Dendritic cell treated with granulocyte-macrophage colony-stimulating factor and Interleukin-4, amounts not matched to agents 40 ng/mL and 50 ng/mL, for 4 days (primary cell): ENCODE results near the gene PRORP.
A peak's percentile ranks its signal among the peaks of the same experiment; 100 is the strongest.
"Not testable (repeated sequence)": the region's sequence is repeated elsewhere in the genome, so short reads cannot be mapped to it uniquely, and the experiment has no call there.

Experiments
- H3K27ac Mint-ChIP-seq: one replicate; pipeline ENCODE4 v1.8.0; 2022; ENCODE audit warnings: mild to moderate bottlenecking, mixed read lengths
- H3K27me3 Mint-ChIP-seq: one replicate; pipeline ENCODE4 v1.8.0; 2022; ENCODE audit warnings: mild to moderate bottlenecking, mixed read lengths
- H3K36me3 Mint-ChIP-seq: one replicate; pipeline ENCODE4 v1.8.0; 2022; ENCODE audit warnings: low read depth, mixed read lengths
- H3K4me1 Mint-ChIP-seq: one replicate; pipeline ENCODE4 v1.8.0; 2022; ENCODE audit warnings: low read depth, mixed read lengths
- H3K4me3 Mint-ChIP-seq: one replicate; pipeline ENCODE4 v1.8.0; 2022; ENCODE audit warnings: mild to moderate bottlenecking, moderate library complexity, mixed read lengths
- H3K9me3 Mint-ChIP-seq: one replicate; pipeline ENCODE4 v1.8.0; 2022; ENCODE audit warnings: mixed read lengths
- intact Hi-C: fragments of 100-400 bp; cut with micrococcal nuclease; formaldehyde crosslinking; loops from one replicate; pipeline ENCODE4 v1.15.0; 2022

The PRORP gene

DNA sequence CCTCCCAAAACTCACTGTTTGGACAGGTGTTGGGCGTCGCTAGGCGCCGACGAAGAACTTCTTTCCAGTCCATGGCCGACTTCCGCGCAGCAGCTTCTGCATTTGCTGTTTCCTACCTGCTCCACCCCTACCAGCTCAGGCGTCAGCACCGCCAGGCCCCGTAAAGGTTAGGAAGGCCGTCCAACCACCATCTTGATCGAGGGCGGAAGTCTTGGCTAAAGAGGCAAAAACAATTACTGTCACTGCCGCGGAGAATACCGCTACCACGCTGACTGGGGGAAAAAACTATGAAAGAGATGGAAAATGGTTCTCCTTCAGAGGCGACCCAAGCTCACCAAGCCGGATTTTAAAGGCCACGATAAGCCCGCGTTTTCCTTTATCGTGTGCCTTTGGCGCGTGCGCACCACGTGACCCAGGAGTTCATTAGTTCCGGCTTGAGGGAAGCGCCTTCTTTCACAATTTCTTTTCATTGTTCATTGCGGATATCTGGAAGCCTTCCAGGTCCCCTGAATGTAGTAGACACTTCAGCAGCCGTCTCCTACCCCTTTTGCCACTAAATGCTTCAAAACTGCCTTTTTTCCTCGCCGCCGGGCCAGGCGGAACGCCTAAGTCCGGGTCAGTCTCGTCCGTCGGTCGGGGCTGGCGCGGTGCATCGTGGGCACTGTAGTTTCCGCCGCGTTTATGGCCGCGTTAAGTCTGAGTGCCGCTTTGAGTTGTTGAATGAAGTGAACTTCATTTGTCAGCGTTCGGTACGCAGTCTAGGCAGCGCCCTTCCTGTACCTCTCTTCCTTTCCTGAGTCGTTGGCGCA is at the start of gene PRORP, which contains the start of gene PPP2R3C:
Gene PRORP (plus strand): TSS at position 666 of the 809 bp plus-strand sequence. CDS start 694 bp downstream, outside the sequence.
Gene PPP2R3C (minus strand): TSS at position 104 of the 809 bp plus-strand sequence. CDS start 31 bp downstream, at position 73.
- H3K4me1 Mint-ChIP-seq, result peaks cover 60% of the 10 kb centered on the region
- peaks cover 68% of the 10 kb centered on the region for H3K36me3 Mint-ChIP-seq
- H3K27me3 Mint-ChIP-seq, result no peaks in the 10 kb centered on the region
- intact Hi-C loops, result loop anchor here (2.0 to 5.0 kb wide), 5 partner anchors 75 to 285 kb away; partner anchors contain the start of genes FAM177A1, PSMA6 and SRP54
- peak within 1 kb of the TSS; percentile 90 for H3K4me3 Mint-ChIP-seq
- H3K9me3 Mint-ChIP-seq, result no peaks in the 10 kb centered on the region
- H3K27ac Mint-ChIP-seq, result peak within 1 kb of the TSS; percentile 99

DNA sequence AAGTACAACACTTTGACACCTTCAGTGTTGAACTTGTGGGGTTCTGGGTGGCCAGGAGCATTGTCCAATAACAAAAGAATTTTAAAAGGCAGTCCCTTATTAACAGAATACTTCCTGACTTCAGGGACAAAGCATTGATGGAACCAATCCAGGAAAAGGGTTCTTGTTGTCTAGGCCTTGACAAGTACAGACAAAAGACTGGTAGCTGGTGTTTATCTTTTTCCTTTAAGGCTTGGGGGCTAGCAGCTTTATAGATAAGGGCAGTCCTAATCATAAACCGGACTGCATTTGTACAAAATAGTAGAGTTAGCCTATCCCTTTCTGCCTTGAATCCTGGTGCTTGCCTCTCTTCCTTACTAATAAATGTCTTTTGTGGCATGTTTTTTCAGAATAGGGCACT is 48.9 kb upstream of the PRORP start:
- H3K9me3 Mint-ChIP-seq, result peaks cover 4% of the 10 kb centered on the region
- H3K4me1 Mint-ChIP-seq, result peaks cover 14% of the 10 kb centered on the region
- H3K27ac Mint-ChIP-seq, result no peak overlapping the region
- intact Hi-C loops, result no loop called here
- no peak overlapping the region for H3K4me3 Mint-ChIP-seq
- H3K36me3 Mint-ChIP-seq, result peaks cover 68% of the 10 kb centered on the region
- no peaks in the 10 kb centered on the region for H3K27me3 Mint-ChIP-seq

DNA sequence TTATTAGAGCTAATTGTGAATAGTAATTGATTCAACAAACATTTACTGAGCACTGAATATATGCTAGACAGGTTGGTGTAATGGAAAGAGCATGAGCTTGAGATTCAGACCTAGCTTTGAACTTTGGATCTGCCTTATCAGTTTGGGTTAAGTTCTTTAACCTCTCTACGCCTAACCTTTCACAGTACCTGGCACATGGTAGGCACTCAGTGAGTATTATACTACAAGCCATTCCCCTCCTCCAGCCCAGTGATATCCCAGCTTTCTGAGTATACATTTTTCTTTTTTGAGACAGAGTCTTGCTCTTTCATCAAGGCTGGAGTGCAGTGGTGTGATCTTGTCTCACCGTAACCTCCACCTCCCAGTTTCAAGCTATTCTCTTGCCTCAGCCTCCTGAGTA is 44.3 kb upstream of the PRORP start:
- Mint-ChIP-seq H3K9me3 (no peaks in the 10 kb centered on the region), H3K36me3 (peaks cover 57% of the 10 kb centered on the region), H3K4me3 (no peak overlapping the region), H3K4me1 (peaks cover under 1% of the 10 kb centered on the region), H3K27me3 (no peaks in the 10 kb centered on the region), H3K27ac (no peak overlapping the region)
- intact Hi-C loops, result no loop called here

DNA sequence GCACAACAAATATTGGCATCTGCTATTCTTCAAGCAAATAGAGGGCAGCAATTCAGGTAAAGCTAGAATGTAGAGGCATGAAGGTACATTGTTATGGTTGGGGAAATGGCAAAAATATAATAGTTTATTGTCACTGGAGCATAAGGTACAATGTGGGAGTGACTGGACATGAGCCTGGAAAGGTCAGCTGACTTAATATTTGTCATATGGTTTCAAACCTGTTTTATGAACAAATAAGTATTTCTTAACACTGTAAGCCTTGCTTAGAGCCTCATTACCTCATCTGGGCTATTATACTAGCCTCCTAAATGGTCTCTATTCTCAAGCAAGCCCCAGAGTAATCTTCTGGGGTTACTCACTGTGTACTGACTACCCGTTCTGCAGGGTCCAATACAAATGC is 42.6 kb upstream of the PRORP start:
- Mint-ChIP-seq H3K27me3 (no peaks in the 10 kb centered on the region), H3K9me3 (no peaks in the 10 kb centered on the region), H3K4me1 (no peaks in the 10 kb centered on the region), H3K27ac (no peak overlapping the region), H3K36me3 (peaks cover 60% of the 10 kb centered on the region), H3K4me3 (no peak overlapping the region)
- intact Hi-C loops, result no loop called here

DNA sequence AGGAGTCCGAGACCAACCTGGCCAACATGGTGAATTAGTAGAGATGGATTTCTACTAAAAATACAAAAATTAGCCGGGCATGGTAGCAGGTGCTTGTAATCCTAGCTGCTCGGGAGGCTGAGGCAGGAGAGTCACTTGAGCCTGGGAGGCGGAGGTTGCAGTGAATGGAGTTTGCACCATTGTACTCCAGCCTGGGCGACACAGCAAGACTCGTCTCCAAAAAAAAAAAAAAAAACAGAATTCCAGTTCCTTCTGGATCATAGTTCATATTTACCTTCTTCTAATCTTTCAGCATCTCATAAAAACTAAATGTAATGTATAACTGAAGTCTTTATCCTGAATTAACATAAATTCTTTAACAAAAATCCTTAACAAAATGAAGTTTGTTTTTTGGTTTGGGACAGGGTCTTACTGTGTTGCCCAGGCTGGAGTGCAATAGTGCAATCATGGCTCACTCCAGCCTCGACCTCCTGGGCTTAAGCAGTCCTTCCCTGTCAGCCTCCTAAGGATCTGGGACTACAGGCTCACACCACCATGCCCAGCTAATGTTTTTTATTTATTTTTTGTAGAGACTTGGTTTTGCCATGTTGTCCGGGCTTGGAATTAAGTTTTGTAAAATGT is 38.7 kb upstream of the PRORP start:
- intact Hi-C loops, result no loop called here
- Mint-ChIP-seq H3K36me3 (peaks cover 74% of the 10 kb centered on the region), H3K9me3 (no peaks in the 10 kb centered on the region), H3K27me3 (no peaks in the 10 kb centered on the region), H3K4me3 (no peak overlapping the region), H3K4me1 (no peaks in the 10 kb centered on the region), H3K27ac (no peak overlapping the region)

DNA sequence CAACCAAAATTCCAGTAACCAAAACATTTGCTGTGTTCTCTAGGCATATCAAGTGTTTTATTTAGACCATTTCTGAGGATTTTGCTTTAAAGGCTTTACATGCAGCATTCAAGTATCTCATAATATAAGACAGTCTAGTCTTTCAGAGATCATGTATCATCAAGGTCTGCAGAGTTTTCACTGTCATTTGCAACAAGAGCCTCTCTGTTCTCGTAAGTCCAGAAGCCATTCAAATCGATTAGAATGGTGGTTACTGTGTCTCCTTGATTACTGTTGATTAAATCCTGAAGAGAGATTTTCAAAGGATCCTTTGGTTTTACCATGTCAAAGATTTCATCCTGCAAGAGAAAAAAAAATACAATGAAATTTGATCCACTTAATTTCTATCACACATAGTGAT is 36.9 kb upstream of the PRORP start:
- intact Hi-C loops, result no loop called here
- no peaks in the 10 kb centered on the region for H3K27me3 Mint-ChIP-seq
- no peak overlapping the region for H3K4me3 Mint-ChIP-seq
- H3K36me3 Mint-ChIP-seq, result peaks cover 84% of the 10 kb centered on the region
- H3K4me1 Mint-ChIP-seq, result no peaks in the 10 kb centered on the region
- H3K9me3 Mint-ChIP-seq, result no peaks in the 10 kb centered on the region
- H3K27ac Mint-ChIP-seq, result no peak overlapping the region

DNA sequence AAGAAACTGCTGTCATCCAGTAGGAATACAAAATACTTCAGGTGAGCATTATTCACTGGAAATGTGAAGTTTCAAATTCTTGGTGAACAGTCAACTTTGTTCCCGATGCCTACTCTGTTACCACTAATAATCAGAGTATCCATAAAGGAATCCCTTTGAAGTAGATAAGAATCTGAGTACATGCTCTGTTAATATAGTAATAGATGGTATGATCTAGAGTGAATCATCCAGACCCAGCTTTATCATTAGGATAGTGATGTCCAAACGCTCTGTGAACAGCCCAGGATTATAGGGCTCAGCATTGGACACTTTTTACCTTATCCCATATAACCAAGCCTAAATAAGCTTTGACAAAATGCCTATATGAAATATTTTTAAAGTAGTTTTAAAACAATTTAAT is 33.8 kb upstream of the PRORP start:
- intact Hi-C loops, result no loop called here
- no peaks in the 10 kb centered on the region for H3K27me3 Mint-ChIP-seq
- H3K9me3 Mint-ChIP-seq, result no peaks in the 10 kb centered on the region
- H3K27ac Mint-ChIP-seq, result no peak overlapping the region
- H3K36me3 Mint-ChIP-seq, result peaks cover 92% of the 10 kb centered on the region
- H3K4me1 Mint-ChIP-seq, result no peaks in the 10 kb centered on the region
- no peak overlapping the region for H3K4me3 Mint-ChIP-seq

DNA sequence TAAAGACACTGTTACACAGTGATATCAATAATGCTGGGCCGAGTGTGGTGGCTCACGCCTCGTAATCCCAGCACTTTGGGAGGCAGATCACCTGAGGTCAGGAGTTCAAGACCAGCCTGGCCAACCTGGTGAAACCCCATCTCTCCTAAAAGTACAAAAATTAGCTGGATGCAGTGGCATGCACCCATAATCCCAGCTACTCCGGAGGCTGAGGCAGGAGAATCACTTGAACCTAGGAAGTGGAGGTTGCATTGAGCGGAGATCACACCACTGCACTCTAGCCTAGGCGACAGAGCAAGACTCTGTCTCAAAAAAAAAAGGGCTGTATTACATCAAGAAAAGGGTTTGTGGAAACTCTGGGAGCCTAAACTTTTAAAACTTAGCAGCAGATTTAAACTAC is 27.7 kb upstream of the PRORP start:
- H3K27me3 Mint-ChIP-seq, H3K4me3 Mint-ChIP-seq, H3K27ac Mint-ChIP-seq, H3K9me3 Mint-ChIP-seq, H3K4me1 Mint-ChIP-seq: not testable (repeated sequence)
- H3K36me3 Mint-ChIP-seq, result peaks cover 92% of the 10 kb centered on the region
- intact Hi-C loops, result loop anchor here (10.0 kb wide), 1 partner anchor 510 kb away; no protein-coding TSS in a partner anchor

DNA sequence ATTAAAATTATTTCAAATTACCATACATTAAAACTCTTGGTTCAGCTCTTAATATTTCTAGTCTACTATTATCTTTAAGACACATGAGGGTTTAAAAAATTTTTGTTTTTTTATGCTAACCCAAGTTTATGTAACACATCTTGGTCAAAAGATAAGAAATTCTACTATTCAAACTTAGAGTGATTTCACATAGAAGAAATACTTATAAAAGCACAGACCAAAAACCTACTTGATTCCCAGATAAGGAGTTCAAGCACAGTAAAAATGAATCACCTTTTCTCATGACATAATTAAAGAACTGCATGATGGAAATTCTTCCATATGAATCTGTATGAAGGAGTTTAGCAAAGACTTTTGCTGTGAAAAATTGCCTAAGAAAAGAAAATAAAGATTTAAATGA is 14.5 kb upstream of the PRORP start:
- H3K27me3 Mint-ChIP-seq, result no peaks in the 10 kb centered on the region
- H3K27ac Mint-ChIP-seq, result no peak overlapping the region
- H3K9me3 Mint-ChIP-seq, result no peaks in the 10 kb centered on the region
- intact Hi-C loops, result no loop called here
- H3K4me1 Mint-ChIP-seq, result no peaks in the 10 kb centered on the region
- peaks cover 82% of the 10 kb centered on the region for H3K36me3 Mint-ChIP-seq
- no peak overlapping the region for H3K4me3 Mint-ChIP-seq

DNA sequence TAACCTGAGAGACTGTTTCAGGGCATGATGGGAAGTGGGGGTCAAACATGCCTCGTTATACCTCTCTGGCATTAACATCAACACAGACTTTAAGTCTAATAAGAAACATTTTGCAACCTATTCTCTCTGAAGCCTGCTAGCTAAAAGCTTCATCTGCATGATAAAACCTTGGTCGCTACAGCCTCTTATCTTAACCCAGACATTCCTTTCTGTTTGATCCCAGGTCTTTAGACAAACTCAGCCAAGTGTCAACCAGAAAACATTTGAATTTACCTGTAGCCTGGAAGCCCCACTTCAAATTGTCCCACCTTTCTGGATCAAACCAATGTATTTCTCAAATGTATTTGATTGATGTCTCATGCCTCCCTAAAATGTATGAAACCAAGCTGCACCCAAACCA is 9.7 kb upstream of the PRORP start:
- Mint-ChIP-seq H3K4me3 (no peak overlapping the region), H3K4me1 (peaks cover 10% of the 10 kb centered on the region), H3K9me3 (no peaks in the 10 kb centered on the region), H3K36me3 (peaks cover 83% of the 10 kb centered on the region), H3K27ac (no peak overlapping the region), H3K27me3 (no peaks in the 10 kb centered on the region)
- intact Hi-C loops, result no loop called here

DNA sequence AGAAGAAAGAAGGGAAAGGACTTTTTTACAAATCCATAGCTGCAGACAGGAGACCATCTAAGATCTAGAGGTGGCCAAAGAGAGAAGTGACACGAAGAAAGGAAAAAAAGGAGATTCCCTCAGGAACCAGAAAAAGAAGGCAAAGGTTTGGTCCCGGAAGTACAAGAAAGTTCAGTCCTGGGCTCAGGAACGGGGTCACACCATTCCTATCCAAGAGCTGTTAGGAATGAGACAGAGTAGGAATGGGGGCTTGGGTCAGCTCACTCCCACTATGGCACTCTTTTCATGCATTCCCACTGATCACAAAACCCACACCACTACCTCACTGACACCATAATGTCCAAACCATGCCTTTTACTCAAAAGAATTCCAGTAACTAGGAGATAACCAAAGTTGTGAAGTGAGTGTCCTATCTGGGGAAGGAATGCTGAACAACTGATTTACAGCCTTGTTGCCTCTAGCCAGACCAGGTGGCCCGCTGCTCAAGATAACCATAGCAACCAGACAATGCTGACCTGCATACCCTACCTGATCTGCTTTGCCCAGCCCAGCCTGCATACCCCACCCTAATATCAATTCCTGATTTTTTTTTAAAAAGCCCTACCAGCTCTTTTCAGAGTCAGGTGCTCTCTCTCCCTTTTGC is 8.9 kb upstream of the PRORP start:
- Mint-ChIP-seq H3K4me1 (peaks cover 17% of the 10 kb centered on the region), H3K4me3 (no peak overlapping the region), H3K27ac (no peak overlapping the region), H3K9me3 (no peaks in the 10 kb centered on the region), H3K36me3 (peaks cover 90% of the 10 kb centered on the region), H3K27me3 (no peaks in the 10 kb centered on the region)
- intact Hi-C loops, result no loop called here

DNA sequence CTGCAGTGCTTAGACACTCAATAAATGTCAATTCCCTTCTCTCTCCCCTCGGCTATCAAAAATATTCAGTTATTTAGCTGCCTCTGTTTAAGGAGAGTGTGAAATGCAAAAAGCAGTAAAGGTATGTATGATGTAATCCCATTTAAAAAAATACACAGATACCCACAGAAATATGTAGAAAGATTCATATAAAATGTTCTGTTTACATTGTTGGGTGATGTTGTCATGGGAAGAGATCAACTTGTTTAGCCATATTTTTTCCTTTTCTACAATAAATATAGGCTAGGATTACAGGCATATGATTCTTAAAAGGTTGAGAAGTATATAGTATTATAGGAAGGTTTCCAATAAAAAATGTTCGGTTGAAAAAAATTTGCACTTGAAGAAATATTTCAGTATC is 8.3 kb upstream of the PRORP start:
- H3K4me1 Mint-ChIP-seq, result peaks cover 23% of the 10 kb centered on the region
- no peak overlapping the region for H3K27ac Mint-ChIP-seq
- H3K4me3 Mint-ChIP-seq, result no peak overlapping the region
- intact Hi-C loops, result no loop called here
- H3K36me3 Mint-ChIP-seq, result peaks cover 92% of the 10 kb centered on the region
- H3K9me3 Mint-ChIP-seq, result no peaks in the 10 kb centered on the region
- no peaks in the 10 kb centered on the region for H3K27me3 Mint-ChIP-seq

DNA sequence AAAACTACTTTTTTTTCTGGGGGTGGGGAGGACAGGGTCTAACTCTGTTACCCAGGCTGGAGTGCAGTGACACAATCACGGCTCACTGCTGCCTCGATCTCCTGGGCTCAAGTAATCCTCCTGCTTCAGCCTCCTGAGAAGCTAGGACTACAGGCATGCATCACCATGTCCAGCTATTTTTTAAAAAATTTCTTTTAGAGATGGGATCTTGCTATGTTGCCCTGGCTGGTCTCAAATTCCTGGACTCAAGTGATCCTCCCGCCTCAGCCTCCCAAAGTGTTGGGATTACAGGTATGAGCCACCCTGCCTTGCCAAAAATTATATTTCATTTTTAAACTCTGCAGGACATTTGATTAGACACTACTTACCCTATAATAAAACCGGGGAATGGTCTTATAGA is 6.1 kb upstream of the PRORP start:
- Mint-ChIP-seq H3K36me3 (peaks cover 92% of the 10 kb centered on the region), H3K4me1 (peaks cover 43% of the 10 kb centered on the region), H3K27me3 (no peaks in the 10 kb centered on the region), H3K27ac (no peak overlapping the region), H3K9me3 (no peaks in the 10 kb centered on the region), H3K4me3 (no peak overlapping the region)
- intact Hi-C loops, result no loop called here

DNA sequence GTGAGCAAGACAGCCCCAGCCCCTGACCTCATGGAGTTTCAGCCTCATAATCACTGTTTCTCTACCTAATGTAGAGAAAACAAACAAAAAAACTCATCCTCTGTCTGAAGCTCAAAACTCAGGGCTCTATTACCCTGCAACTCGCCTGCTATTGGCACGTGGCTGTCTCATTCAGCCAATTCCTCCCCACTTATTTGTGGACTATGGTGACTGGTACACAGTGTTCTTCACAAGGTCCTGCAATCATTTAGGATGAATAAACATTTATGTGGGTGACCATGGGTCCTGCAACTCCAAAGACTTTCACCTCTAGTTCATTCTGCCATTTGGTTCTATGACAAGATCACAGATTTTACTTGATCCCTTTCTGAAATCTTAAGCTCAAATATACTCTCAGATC is 5.2 kb upstream of the PRORP start:
- Mint-ChIP-seq H3K4me1 (peaks cover 44% of the 10 kb centered on the region), H3K27me3 (no peaks in the 10 kb centered on the region)
- intact Hi-C loops, result no loop called here

More for the DNA sequence above, 5.2 kb upstream of the PRORP start:
- Mint-ChIP-seq H3K9me3 (no peaks in the 10 kb centered on the region), H3K4me3 (no peak overlapping the region), H3K27ac (peak overlapping the region; percentile 25), H3K36me3 (peaks cover 92% of the 10 kb centered on the region)
